HG03060 (cell line): ENCODE data around the gene MRO.

Source experiments
- ATAC-seq: cut with Tn5 transposase; IDR thresholded peaks from one replicate; pipeline ENCODE4 v1.9.1; 2021; ENCODE audit warnings: low read depth, moderate number of reproducible peaks; ENCODE audit not compliant: unreplicated experiment

MRO gene

DNA sequence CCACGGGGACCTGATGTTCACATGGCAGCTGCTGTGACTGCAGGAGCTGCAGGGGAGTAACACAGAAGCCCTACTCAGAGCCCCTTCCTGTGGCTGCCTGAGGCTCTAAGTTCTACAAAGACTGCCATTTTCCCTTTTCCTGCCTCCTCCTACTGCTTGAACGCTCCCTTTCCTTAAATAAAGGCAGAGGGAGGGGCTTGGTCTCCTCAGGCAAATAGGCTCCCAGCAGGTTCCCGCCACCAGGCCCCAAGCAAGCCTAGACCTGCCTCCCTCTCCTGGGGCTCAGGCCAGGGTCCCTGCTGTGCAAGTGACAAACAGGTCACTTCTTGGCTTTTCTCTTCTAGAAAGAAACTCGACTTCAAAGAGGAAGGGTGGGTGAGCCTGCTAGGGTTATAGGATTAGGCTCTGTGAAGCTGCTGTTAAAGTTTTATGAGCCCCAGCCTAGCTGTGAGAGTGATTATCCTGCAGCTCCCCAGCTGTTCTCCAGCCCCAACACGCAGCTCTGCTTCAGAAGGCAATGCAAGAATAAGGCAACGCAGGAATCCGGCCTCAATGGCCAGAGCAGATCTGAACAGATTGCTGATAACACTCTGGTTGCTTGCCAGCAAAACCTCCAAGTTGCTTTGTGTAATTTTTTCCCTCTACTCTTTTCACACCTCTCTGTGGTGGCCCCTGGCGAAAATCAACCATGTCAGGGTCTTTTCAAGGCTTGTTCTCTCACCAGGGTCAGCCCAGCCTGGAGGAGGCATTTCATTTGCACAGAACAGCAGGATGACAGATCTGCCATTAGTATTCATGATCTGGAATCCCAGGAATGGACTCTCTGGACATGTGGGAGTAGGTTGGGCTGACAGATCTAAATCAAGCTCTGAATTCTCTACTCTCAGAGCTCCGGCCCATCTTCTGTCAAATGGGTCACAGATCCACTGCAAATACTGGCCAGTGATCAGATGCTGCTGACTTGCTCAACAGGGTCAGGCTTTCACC lies 71.3 kb downstream of the MRO start:
- ATAC-seq = no peak

GRCh38 chr18:50747849-50748242 lies 72.0 kb downstream of the MRO start:
- no peak for ATAC-seq

DNA sequence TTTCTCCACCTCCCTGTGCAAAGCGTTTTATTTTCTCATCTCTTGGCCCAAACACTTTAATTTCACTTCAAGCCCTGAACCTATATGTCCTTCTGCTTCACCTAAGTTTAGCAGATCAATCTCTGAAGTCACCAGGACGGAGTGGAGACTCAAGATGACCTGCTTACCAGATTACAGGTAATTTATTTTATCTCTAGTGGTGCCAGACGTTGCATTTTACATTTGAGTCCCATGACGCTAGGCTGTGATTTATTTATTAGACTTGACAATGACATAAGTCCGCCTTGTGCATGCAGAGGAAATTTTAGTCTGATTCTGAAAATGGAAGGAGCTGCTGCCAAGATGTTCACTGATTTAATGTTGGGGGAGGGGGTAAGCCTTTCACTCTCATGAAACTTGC lies 73.9 kb downstream of the MRO start:
- no peak for ATAC-seq
